GM12878 (cell line): Measurements from ENCODE around the gene LDHAL6B.

Experiments
- BHLHE40 ChIP-seq, 2 experiments: fragments of 450-650 bp in 1 of 2; IDR thresholded peaks; 2 replicates each; pipeline ENCODE4 v1.6.1; 2011 to 2017; ENCODE audit warnings: low read depth in 2 of 2, borderline replicate concordance in 1 of 2, improper control_type of control experiment in 1 of 2, low read length in 1 of 2, mild to moderate bottlenecking in 1 of 2
- EED ChIP-seq: sonication (generic); IDR thresholded peaks from 2 replicates; pipeline ENCODE4 v1.6.1; 2016; ENCODE audit warnings: antibody characterized with exemption, low read depth
- EZH2 ChIP-seq: IDR thresholded peaks from 2 replicates; pipeline ENCODE4 v1.6.1; 2012; ENCODE audit warnings: low read depth, mild to moderate bottlenecking, control low read depth, inconsistent platforms, low read length, borderline replicate concordance; ENCODE audit not compliant: control insufficient read depth
- POLR2AphosphoS5 ChIP-seq: IDR thresholded peaks from 2 replicates; pipeline ENCODE4 v1.6.1; 2011; ENCODE audit warnings: mild to moderate bottlenecking, low read length, inconsistent platforms
- SUPT20H ChIP-seq: IDR thresholded peaks from 2 replicates; pipeline ENCODE4 v1.6.1; 2011; ENCODE audit warnings: low read depth, mild to moderate bottlenecking, low read length, moderate library complexity, borderline replicate concordance; ENCODE audit not compliant: control insufficient read depth
- SUZ12 ChIP-seq: fragments of 200-600 bp; sonication (generic); IDR thresholded peaks from one replicate; pipeline ENCODE4 v1.6.1; 2018; ENCODE audit warnings: antibody characterized with exemption, mild to moderate bottlenecking; ENCODE audit not compliant: unreplicated experiment
- TCF3 ChIP-seq: IDR thresholded peaks from 2 replicates; pipeline ENCODE4 v1.6.1; 2012; ENCODE audit warnings: low read depth, mild to moderate bottlenecking, low read length, borderline replicate concordance; ENCODE audit not compliant: insufficient read depth
- ZNF24 ChIP-seq: fragments of 450-650 bp; IDR thresholded peaks from 2 replicates; pipeline ENCODE4 v1.6.1; 2017; ENCODE audit warnings: antibody characterized with exemption, mild to moderate bottlenecking

GRCh38 chr15:59169251-59169708 is 37.4 kb upstream of the LDHAL6B start:
- TF ChIP-seq EED (no peak), ZNF24 (no peak), SUZ12 (no peak), BHLHE40 (IDR thresholded peaks at IDR 0.05; ENCODE audit: borderline replicate concordance in 1 of 2, low read depth in 2 of 2, low read length in 1 of 2) (no peak), EZH2 (no peak), POLR2AphosphoS5 (no peak), SUPT20H (no peak), TCF3 (no peak)
